SK-N-SH (cell line): ENCODE results near the gene WFIKKN1.

ENCODE experiments used
- EP300 ChIP-seq, 2 experiments: IDR thresholded peaks; 2 replicates each; pipeline versions ENCODE4 v1.4.0 to v1.6.1; 2012; ENCODE audit warnings: borderline replicate concordance in 1 of 2, low read depth in 1 of 2, low read length in 1 of 2
- GABPA ChIP-seq: IDR thresholded peaks from 2 replicates; pipeline ENCODE4 v1.4.0; 2012; ENCODE audit warnings: low read depth, mild to moderate bottlenecking
- TF ChIP-seq, protein P1 (sequence below): fragments of 200-600 bp; sonication (generic); IDR thresholded peaks from 2 replicates; pipeline ENCODE4 v1.6.1; 2017; ENCODE audit warnings: antibody characterized with exemption, mild to moderate bottlenecking, moderate library complexity
- TF ChIP-seq, protein P2 (sequence below): IDR thresholded peaks from 2 replicates; pipeline ENCODE4 v1.6.1; 2012; ENCODE audit warnings: mild to moderate bottlenecking, low read depth, low read length, moderate library complexity

DNA sequence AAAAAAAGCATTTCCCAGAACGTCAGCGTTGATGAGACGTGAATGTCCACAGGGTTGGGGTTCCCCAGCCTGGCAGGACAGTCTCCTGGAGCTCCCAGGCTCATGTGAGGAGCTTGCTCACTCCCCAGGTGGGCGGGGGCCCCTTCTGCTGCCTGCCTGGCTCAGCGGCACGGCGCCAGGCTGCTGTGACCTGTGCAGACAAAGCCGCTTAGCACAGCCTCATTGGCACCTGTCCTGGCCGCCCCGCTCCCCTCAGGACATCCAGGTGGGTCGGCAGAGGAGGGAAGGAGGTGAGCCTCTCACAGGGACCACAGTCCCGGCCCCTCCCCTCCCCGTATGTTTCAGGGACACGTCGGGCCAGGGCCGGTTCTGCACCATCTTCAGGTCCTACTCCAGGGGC, 12.9 kb upstream of the WFIKKN1 start:
- TF ChIP-seq, protein P1, sequence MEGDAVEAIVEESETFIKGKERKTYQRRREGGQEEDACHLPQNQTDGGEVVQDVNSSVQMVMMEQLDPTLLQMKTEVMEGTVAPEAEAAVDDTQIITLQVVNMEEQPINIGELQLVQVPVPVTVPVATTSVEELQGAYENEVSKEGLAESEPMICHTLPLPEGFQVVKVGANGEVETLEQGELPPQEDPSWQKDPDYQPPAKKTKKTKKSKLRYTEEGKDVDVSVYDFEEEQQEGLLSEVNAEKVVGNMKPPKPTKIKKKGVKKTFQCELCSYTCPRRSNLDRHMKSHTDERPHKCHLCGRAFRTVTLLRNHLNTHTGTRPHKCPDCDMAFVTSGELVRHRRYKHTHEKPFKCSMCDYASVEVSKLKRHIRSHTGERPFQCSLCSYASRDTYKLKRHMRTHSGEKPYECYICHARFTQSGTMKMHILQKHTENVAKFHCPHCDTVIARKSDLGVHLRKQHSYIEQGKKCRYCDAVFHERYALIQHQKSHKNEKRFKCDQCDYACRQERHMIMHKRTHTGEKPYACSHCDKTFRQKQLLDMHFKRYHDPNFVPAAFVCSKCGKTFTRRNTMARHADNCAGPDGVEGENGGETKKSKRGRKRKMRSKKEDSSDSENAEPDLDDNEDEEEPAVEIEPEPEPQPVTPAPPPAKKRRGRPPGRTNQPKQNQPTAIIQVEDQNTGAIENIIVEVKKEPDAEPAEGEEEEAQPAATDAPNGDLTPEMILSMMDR: no peak
- TF ChIP-seq, protein P2, sequence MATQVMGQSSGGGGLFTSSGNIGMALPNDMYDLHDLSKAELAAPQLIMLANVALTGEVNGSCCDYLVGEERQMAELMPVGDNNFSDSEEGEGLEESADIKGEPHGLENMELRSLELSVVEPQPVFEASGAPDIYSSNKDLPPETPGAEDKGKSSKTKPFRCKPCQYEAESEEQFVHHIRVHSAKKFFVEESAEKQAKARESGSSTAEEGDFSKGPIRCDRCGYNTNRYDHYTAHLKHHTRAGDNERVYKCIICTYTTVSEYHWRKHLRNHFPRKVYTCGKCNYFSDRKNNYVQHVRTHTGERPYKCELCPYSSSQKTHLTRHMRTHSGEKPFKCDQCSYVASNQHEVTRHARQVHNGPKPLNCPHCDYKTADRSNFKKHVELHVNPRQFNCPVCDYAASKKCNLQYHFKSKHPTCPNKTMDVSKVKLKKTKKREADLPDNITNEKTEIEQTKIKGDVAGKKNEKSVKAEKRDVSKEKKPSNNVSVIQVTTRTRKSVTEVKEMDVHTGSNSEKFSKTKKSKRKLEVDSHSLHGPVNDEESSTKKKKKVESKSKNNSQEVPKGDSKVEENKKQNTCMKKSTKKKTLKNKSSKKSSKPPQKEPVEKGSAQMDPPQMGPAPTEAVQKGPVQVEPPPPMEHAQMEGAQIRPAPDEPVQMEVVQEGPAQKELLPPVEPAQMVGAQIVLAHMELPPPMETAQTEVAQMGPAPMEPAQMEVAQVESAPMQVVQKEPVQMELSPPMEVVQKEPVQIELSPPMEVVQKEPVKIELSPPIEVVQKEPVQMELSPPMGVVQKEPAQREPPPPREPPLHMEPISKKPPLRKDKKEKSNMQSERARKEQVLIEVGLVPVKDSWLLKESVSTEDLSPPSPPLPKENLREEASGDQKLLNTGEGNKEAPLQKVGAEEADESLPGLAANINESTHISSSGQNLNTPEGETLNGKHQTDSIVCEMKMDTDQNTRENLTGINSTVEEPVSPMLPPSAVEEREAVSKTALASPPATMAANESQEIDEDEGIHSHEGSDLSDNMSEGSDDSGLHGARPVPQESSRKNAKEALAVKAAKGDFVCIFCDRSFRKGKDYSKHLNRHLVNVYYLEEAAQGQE: no peak
- TF ChIP-seq EP300 (IDR thresholded peaks at IDR 0.05; ENCODE audit: borderline replicate concordance in 1 of 2, low read depth in 1 of 2, low read length in 1 of 2) (no peak), GABPA (no peak)
